Suprapubic skin (tissue), 3 donors: ENCODE data around the gene TRIM13.

Experiments
- CTCF ChIP-seq, 2 donors: fragments of 200-600 bp in 1 of 2; fragments of 450-650 bp in 1 of 2; sonication (generic) in 1 of 2; IDR thresholded peaks; one replicate each; pipeline ENCODE4 v1.5.1; 2016 to 2019; ENCODE audit warnings: antibody characterized with exemption in 2 of 2, mild to moderate bottlenecking in 1 of 2, moderate library complexity in 1 of 2
- EP300 ChIP-seq: sonication (generic); formaldehyde crosslinking; IDR thresholded peaks from one replicate; pipeline ENCODE4 v1.6.1; 2017; ENCODE audit warnings: antibody characterized with exemption
- POLR2A ChIP-seq, 2 donors: fragments of 450-650 bp; IDR thresholded peaks; one replicate each; pipeline ENCODE4 v1.6.1; 2017; ENCODE audit warnings: antibody characterized with exemption in 2 of 2, mild to moderate bottlenecking in 2 of 2, moderate library complexity in 2 of 2

GRCh38 chr13:49972709-49973108 is 24.1 kb upstream of the TRIM13 start:
- no peak for TF ChIP-seq POLR2A (IDR thresholded peaks at IDR 0.05)
- no peak for TF ChIP-seq CTCF (IDR thresholded peaks at IDR 0.05)
- no peak for TF ChIP-seq EP300
